GM18517 (cell line): ENCODE data around the gene TFRC.
"Not testable (repeated sequence)": the region's sequence is repeated elsewhere in the genome, so short reads cannot be mapped to it uniquely, and the experiment has no call there.

Experiments
- ATAC-seq: cut with Tn5 transposase; IDR thresholded peaks from one replicate; pipeline ENCODE4 v1.9.1; 2021; ENCODE audit warnings: mild to moderate bottlenecking, moderate library complexity; ENCODE audit not compliant: unreplicated experiment

The TFRC gene

GRCh38 chr3:196082619-196082971, 705 bp upstream of the TFRC start:
- no peak for ATAC-seq

GRCh38 chr3:196081002-196081833, 672 bp downstream of the TFRC start:
- peak; percentile 33 for ATAC-seq

GRCh38 chr3:196080101-196080846, 1.6 kb downstream of the TFRC start:
- not testable (repeated sequence) for ATAC-seq

GRCh38 chr3:196079682-196080081, 2.2 kb downstream of the TFRC start:
- no peak for ATAC-seq

GRCh38 chr3:196075013-196075412, 6.9 kb downstream of the TFRC start:
- ATAC-seq = no peak

GRCh38 chr3:196073255-196073753, 8.6 kb downstream of the TFRC start:
- ATAC-seq = peak; percentile 58

GRCh38 chr3:196072313-196072712, 9.6 kb downstream of the TFRC start:
- no peak for ATAC-seq

GRCh38 chr3:196068812-196069211, 13.1 kb downstream of the TFRC start:
- not testable (repeated sequence) for ATAC-seq

GRCh38 chr3:196067439-196067838, 14.5 kb downstream of the TFRC start:
- ATAC-seq = no peak

GRCh38 chr3:196063971-196064370, 17.9 kb downstream of the TFRC start:
- ATAC-seq = no peak

GRCh38 chr3:196063456-196063855, 18.4 kb downstream of the TFRC start:
- no peak for ATAC-seq

GRCh38 chr3:196063049-196063448, 18.8 kb downstream of the TFRC start:
- ATAC-seq = no peak

GRCh38 chr3:196060834-196061233, 21.1 kb downstream of the TFRC start:
- no peak for ATAC-seq

- ATAC-seq = no peak
These were observed 24.0 kb downstream of the TFRC start for GRCh38 chr3:196057760-196058331.

GRCh38 chr3:196056371-196056770, 25.5 kb downstream of the TFRC start:
- ATAC-seq = not testable (repeated sequence)

- ATAC-seq = no peak
These were observed 26.1 kb downstream of the TFRC start for GRCh38 chr3:196055683-196056270.

- no peak for ATAC-seq
These were observed 26.6 kb downstream of the TFRC start for GRCh38 chr3:196055240-196055639.

- no peak for ATAC-seq
These were observed 27.2 kb downstream of the TFRC start for GRCh38 chr3:196054661-196055060.

GRCh38 chr3:196053487-196053886, 28.4 kb downstream of the TFRC start:
- ATAC-seq = no peak

GRCh38 chr3:196051282-196052076, 30.4 kb downstream of the TFRC start:
- ATAC-seq = no peak
